IPS DF 19.7 (cell line): ENCODE measurements around the gene ZNF273.
"Not testable (repeated sequence)": the region's sequence is repeated elsewhere in the genome, so short reads cannot be mapped to it uniquely, and the experiment has no call there.

ENCODE experiments used
- DNase-seq: peaks from one replicate; pipeline ENCODE4 v3.0.0-alpha.2; 2013; ENCODE audit warnings: low read depth, low spot score

ZNF273 gene

GRCh38 chr7:64944667-64945502 lies 41.8 kb downstream of the ZNF273 start:
- DNase-seq = not testable (repeated sequence)

DNA sequence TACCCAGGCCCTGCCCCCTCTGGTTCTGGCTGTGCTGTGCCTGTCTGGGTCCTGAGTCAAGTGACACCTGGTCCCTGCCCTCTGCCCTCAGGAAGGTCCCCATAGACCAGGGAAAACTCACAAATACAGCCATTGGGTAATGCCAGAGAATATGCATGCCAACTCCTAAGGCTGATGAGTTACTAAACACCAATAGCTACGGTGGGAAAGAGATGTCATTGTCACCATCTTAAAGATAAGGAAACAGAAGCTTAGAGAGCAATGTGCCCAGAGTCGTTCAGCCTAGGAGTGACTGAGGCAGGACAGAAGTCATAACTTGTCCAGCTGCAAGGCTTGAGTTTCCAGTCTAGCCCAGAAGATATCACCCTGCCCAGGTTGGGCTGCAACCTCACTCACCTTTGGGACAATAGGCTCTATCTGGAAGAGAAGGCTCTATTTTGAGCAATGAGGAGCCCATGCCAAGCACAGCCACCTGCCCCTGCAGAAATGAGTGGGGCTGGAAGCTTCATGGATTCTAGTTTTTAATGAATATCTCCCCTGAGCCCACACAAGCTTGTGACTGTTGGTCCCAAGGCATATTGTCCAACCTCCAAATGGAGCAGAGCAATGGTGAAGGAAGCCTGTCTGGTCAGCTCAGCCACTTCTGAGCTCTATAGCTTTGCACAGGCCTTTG lies 42.6 kb downstream of the ZNF273 start:
- DNase-seq = no peak

GRCh38 chr7:64946772-64947171 lies 43.7 kb downstream of the ZNF273 start:
- DNase-seq = no peak

DNA sequence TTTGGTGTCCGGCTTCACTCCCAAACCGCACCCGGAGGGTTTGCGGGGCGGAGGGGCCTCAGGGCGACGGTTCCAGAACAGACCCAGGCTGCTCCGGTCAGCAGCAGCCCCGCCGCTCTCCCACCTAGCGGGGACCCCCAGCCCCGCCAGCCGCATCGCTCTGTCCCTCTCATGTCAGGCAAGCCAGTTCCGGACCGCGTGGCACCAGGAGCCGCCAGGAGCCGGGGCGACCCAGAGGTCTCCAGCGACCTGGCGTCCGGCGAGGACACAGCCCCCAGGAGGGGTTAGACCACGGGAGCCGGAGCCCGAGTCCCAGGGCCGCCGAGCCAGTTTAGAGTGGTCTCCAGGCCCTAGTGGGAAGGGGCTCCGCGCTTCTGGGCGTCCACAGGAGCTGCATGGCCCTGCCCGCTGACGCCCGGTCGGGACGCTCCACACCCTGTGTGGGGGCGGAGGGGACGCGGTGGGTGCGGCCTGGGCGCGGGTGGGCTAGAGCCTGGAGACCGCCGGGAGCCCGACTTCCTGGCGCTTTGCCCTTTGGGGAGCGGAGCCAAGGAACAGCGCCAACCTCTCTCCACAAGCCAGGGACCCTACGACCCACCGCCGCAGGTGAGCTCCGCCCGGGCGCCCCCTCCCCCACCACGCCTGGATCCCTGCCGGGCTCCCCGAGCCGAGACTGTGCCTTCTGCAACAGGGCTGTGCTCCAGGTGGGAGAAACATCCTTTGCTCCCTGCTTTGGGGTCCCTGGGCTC lies 44.4 kb downstream of the ZNF273 start:
- DNase-seq = no peak

DNA sequence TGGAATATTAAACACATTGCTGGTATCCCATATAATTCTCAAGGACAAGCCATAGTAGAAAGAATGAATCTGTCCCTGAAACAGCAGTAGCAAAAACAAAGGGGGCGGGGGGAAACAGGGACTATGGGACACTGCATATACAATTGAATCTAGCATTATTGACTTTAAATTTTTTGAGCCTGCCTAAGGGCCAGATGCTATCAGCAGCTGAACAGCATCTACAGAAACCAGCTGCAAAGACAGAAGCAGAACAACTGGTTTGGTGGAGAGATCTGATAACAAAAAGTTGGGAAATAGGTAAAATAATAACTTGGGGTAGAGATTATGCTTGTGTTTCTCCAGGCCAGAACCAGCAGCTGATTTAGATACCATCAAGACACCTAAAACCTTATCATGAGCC lies 45.7 kb downstream of the ZNF273 start:
- DNase-seq = not testable (repeated sequence)

- not testable (repeated sequence) for DNase-seq
Observed at GRCh38 chr7:64950673-64951072, 47.6 kb downstream of the ZNF273 start.

DNA sequence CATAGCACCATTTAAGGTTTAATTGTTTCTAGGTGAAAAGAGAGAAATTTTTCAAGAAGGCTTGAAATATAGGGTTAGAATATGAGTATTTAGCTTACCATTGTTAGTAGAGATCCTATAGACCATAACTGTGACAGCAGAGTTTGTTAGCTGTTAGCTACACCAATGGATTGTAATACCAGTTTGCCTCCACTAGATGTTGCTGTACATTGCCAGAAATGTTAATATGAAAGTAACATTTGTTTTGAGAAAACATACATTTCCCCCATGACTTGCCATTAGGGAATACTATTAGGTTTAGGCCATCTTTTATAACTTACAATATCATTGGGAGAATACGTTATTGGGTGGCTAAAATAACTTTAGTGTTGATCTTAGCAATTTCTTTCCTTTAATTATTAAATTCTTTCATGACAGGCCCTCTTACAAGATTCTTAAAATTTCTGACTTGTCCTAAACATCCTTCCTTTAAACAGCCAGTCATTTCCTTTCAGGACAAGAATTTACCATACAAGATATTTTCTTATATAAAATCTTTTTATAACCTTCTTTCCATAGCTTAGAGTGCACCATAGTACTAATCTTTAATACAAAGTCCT lies 48.3 kb downstream of the ZNF273 start:
- DNase-seq = no peak

DNA sequence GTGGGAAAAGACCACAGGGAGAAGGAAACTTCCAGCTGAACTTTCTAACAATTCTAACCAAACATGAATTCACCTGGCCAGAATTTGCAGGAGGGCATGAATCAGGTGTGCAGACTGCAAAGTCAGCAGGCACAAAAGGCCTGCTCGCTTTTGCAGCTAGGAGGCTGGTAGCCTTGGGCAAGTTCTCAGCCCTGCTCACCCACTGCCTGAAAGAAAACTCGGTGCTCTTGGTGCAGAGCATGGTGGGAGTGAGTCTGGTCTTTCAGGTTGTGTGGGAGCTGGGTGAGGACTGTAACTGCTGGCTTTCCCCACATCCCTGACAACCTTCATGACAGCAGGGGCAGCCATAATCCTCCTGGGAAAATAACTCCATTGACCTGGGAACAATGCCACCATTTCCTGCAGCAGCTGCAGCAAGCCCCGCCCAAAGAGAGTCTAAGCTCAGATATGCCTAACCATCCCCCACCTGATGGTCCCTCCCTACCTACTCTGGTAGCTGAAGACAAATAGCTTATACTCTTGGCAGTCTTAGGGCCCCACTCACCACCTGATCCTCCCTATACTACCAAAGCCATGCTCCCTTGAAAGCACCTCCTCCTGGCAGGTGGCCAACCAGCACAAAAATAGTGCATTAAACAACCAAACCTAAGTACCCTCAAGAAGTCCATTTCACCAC lies 56.1 kb downstream of the ZNF273 start:
- DNase-seq = peak; percentile 56

DNA sequence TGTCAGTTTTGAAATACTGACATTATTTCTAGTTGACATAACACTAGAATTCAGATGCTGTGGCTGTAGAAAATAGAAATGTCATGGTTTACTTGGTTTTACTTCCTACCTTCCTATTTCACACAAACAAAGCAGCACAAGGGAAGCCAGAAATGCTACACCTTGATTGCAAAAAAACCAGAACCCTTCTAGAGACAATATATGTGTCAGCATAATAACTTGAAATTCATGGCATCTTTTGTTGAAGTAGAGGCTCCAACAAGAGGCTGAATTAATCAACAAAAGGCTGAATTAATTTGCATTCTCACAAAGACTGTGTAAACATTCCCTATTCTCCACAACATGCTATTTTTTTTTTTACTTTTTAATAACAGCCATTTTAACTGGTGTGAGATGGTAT lies 62.5 kb downstream of the ZNF273 start:
- no peak for DNase-seq

DNA sequence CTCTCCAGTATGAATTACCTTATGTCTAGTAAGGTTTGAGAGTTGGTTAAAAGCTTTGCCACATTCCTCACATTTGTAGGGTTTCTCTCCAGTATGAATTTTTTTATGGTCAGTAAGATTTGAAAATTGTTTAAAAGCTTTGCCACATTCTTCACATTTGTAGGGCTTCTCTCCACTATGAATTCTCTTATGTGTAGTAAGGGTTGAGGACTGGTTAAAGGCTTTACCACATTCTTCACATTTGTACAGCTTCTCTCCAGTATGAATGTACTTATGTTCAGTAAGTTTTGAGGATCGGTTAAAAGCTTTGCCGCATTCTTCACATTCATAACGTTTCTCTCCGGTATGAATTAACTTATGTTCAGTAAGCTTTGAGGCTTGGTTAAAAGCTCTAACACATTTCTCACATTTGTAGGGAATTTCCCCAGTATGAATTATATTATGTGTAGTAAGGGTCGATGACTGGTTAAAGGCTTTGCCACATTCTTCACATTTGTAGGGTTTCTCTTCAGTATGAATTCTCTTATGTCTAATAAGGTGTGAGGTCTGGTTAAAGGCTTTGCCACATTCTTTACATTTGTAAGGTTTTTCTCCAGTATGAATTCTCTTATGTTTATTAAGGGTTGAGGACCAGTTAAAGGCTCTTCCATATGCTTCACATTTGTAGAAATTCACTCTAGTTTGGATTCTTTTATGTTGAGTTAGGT lies 75.6 kb downstream of the ZNF273 start:
- no peak for DNase-seq
